Gastroesophageal sphincter (tissue), 4 donors: ENCODE results near the gene EIF2D. TPM values are rescaled to one million over a fixed set of nuclear protein-coding genes. Genes with fewer than 3 reads are reported as not detected.
A peak's percentile ranks its signal among the peaks of the same experiment; 100 is the strongest.
"Not testable (repeated sequence)": the region's sequence is repeated elsewhere in the genome, so short reads cannot be mapped to it uniquely, and the experiment has no call there.

Source experiments
- ATAC-seq: fragments of 150-250 bp; one replicate; pipeline ENCODE4 v1.9.1; 2016; ENCODE audit warnings: mild to moderate bottlenecking, moderate library complexity
- H3K27ac ChIP-seq, 4 donors: fragments of 200-600 bp; sonication (generic) in 3 of 4; 1 replicate in 3 of 4; 2 replicates in 1 of 4; pipeline ENCODE4 v1.5.1; 2016 to 2019
- H3K27me3 ChIP-seq: fragments of 200-600 bp; sonication (generic); one replicate; pipeline ENCODE4 v1.5.1; 2019
- H3K36me3 ChIP-seq, 2 donors: fragments of 200-600 bp; sonication (generic); one replicate each; pipeline ENCODE4 v1.5.1; 2019; ENCODE audit warnings: control low read depth in 1 of 2
- H3K4me1 ChIP-seq, 3 donors: fragments of 200-600 bp; sonication (generic); 1 replicate in 2 of 3; 2 replicates in 1 of 3; pipeline ENCODE4 v1.5.1; 2016 to 2019; ENCODE audit warnings: control low read depth in 2 of 3
- H3K4me3 ChIP-seq, 2 donors: fragments of 200-600 bp; sonication (generic); one replicate each; pipeline ENCODE4 v1.5.1; 2019; ENCODE audit warnings: mild to moderate bottlenecking in 1 of 2, moderate library complexity in 1 of 2
- H3K9me3 ChIP-seq, 3 donors: fragments of 200-600 bp; sonication (generic); one replicate each; pipeline ENCODE4 v1.5.1; 2017 to 2019; ENCODE audit warnings: control low read depth in 2 of 3
- EP300 ChIP-seq: sonication (generic); formaldehyde crosslinking; IDR thresholded peaks from one replicate; pipeline ENCODE4 v1.6.1; 2017; ENCODE audit warnings: antibody characterized with exemption, mild to moderate bottlenecking
- POLR2A ChIP-seq, 2 donors: fragments of 450-650 bp; IDR thresholded peaks; one replicate each; pipeline ENCODE4 v1.6.1; 2017; ENCODE audit warnings: antibody characterized with exemption in 2 of 2, mild to moderate bottlenecking in 2 of 2, moderate library complexity in 1 of 2
- POLR2AphosphoS5 ChIP-seq: sonication (generic); formaldehyde crosslinking; IDR thresholded peaks from one replicate; pipeline ENCODE4 v1.6.1; 2017; ENCODE audit warnings: antibody characterized with exemption
- whole genome bisulfite sequencing, 2 donors: methylation state at CpG; one replicate each; pipeline ENCODE4 v1.1.5; 2018; ENCODE audit warnings: low coverage in 1 of 2; 5-methylcytosine and 5-hydroxymethylcytosine counted together
- total RNA-seq, 4 donors: library from RNA; depleted of rRNA; stranded (reverse); fragments of >200 nt; gene quantifications; one replicate each; pipeline ENCODE4 v1.1.0, GENCODE V29; 2016
- TF ChIP-seq, protein P1 (sequence below), 4 experiments: fragments of 200-600 bp in 2 of 4; fragments of 450-650 bp in 2 of 4; sonication (generic) in 1 of 4; IDR thresholded peaks; one replicate each; pipeline ENCODE4 v1.5.1; 2017 to 2019; ENCODE audit warnings: antibody characterized with exemption in 4 of 4, mild to moderate bottlenecking in 2 of 4, moderate library complexity in 2 of 4

EIF2D gene
- total RNA-seq, 4 donors from 2014 or later: 43.7 to 60.1 (median 52.6) TPM

DNA sequence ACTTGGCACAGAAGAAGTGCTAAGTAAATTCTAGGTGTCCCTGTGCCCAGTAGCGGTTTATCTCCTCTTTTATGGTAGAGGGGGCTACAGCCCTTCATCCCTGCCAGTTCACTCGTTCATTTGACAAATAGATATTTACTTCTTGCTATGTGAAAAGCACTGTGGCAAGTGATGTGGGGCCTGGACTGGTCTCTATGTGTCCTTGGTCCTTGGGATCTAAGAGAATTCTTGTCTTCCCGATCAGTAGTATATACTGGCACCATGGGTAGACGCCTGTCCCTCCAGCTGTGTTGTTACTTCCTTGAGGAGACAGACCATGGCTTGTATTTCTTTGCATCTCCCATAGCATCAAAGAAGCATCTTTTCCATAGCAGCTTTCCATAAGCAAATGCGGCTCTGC, 29.7 kb downstream of the EIF2D start:
- 75 to 81% methylated on average over 2 to 5 of the region's 5 CpGs for WGBS, 2 donors
- TF ChIP-seq, protein P1, sequence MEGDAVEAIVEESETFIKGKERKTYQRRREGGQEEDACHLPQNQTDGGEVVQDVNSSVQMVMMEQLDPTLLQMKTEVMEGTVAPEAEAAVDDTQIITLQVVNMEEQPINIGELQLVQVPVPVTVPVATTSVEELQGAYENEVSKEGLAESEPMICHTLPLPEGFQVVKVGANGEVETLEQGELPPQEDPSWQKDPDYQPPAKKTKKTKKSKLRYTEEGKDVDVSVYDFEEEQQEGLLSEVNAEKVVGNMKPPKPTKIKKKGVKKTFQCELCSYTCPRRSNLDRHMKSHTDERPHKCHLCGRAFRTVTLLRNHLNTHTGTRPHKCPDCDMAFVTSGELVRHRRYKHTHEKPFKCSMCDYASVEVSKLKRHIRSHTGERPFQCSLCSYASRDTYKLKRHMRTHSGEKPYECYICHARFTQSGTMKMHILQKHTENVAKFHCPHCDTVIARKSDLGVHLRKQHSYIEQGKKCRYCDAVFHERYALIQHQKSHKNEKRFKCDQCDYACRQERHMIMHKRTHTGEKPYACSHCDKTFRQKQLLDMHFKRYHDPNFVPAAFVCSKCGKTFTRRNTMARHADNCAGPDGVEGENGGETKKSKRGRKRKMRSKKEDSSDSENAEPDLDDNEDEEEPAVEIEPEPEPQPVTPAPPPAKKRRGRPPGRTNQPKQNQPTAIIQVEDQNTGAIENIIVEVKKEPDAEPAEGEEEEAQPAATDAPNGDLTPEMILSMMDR (IDR thresholded peaks at IDR 0.05): no peak
- TF ChIP-seq POLR2A (IDR thresholded peaks at IDR 0.05): no peak
- no peak for TF ChIP-seq EP300
- no peak for TF ChIP-seq POLR2AphosphoS5
- Histone ChIP-seq H3K27me3 (no peaks in the 10 kb centered on the region), H3K9me3 (no peaks in the 10 kb centered on the region), H3K4me1 (peaks cover 0 to 18% (median 0%) of the 10 kb centered on the region in 3 donors), H3K36me3 (peaks cover 0 to 42% of the 10 kb centered on the region in 2 donors), H3K27ac (no peak overlapping the region), H3K4me3 (no peak overlapping the region)
- ATAC-seq: no peak

- Histone ChIP-seq H3K27ac (no peak overlapping the region), H3K4me1 (peaks cover 0 to 13% (median 0%) of the 10 kb centered on the region in 3 donors), H3K9me3 (no peaks in the 10 kb centered on the region), H3K36me3 (peaks cover 0 to 32% of the 10 kb centered on the region in 2 donors), H3K4me3 (no peak overlapping the region), H3K27me3 (no peaks in the 10 kb centered on the region)
- ATAC-seq: no peak
- TF ChIP-seq POLR2A (IDR thresholded peaks at IDR 0.05) (no peak), EP300 (no peak)
- WGBS, 2 donors: 31 to 47% methylated on average over 3 to 4 of the region's 10 CpGs
Observed at GRCh38 chr1:206581571-206581981, 30.7 kb downstream of the EIF2D start.

DNA sequence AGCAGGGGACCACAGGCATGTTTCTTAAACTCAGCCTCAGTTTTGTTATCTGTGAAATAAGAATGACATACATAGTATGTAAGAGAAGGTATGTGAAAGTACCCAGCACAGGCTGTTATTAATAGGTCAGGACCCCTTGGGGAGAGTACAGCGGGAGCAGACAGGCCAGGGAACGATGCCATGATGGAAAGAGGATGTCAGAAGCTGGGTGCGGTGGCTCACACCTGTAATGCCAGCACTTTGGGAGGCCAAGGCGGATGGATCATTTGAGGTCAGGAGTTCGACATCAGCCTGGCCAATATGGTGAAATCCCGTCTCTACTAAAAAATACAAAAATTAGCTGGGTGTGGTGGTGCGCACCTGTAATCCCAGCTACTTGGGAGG, 31.2 kb downstream of the EIF2D start:
- not testable (repeated sequence) for H3K27me3 ChIP-seq, ATAC-seq, H3K4me3 ChIP-seq, H3K27ac ChIP-seq, H3K9me3 ChIP-seq
- H3K36me3 ChIP-seq: peaks cover 0 to 27% of the 10 kb centered on the region in 2 donors
- peaks cover 0 to 13% (median 1%) of the 10 kb centered on the region in 3 donors for H3K4me1 ChIP-seq
- WGBS, 2 donors: 80 to 82% methylated on average over 2 to 7 of the region's 7 CpGs

DNA sequence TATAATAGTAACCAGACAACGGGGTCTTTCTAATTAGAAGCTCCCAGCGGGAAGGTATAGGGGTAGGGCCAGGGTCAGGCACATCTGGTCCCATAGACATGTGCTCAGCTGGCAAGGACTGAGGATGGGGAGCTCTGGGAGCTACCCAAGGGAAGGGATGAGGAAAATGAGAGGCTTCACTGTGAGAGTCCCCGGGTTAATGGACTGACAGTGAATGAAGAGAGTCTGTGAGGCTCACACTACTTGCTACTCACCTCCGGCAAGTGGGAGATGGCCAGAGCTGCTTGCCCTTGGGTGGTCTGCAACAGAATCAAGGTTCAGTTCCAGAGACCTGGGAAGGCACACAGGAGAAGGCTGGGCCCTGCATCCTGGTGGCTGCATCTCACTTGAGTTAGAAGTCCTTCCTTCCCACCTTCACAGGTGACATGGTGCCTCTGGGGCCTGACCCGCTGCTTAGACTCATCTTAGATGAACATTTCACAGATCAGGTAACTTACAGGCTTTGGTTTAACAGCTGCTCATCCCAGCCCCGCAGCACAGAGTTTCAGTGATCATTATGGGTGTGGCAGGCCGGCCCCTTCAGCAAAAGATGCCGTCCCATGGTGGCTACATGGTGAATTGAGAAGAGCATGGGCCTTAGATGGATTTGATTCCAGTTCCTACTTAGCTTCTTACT, 31.7 kb downstream of the EIF2D start:
- Histone ChIP-seq H3K27ac (peak overlapping the region in 3 of 4 donors; percentile 12 to 46 (median 44)), H3K4me1 (peaks cover 0 to 18% (median 2%) of the 10 kb centered on the region in 3 donors), H3K9me3 (no peaks in the 10 kb centered on the region), H3K4me3 (no peak overlapping the region), H3K36me3 (peaks cover 0 to 22% of the 10 kb centered on the region in 2 donors), H3K27me3 (no peaks in the 10 kb centered on the region)
- TF ChIP-seq POLR2A (IDR thresholded peaks at IDR 0.05) (no peak), POLR2AphosphoS5 (no peak), EP300 (no peak)
- TF ChIP-seq, protein P1 (IDR thresholded peaks at IDR 0.05): no peak
- no peak for ATAC-seq
- WGBS, 2 donors: 90 to 93% methylated on average over 2 to 3 of the region's 8 CpGs

- ATAC-seq: peak; percentile 51
- Histone ChIP-seq H3K9me3 (no peaks in the 10 kb centered on the region), H3K4me1 (peaks cover 0 to 21% (median 2%) of the 10 kb centered on the region in 3 donors), H3K4me3 (no peak overlapping the region), H3K27ac (peak overlapping the region in 1 of 4 donors; percentile 44), H3K27me3 (no peaks in the 10 kb centered on the region), H3K36me3 (peaks cover 0 to 15% of the 10 kb centered on the region in 2 donors)
- TF ChIP-seq, protein P1 (IDR thresholded peaks at IDR 0.05): no peak
- TF ChIP-seq POLR2AphosphoS5: no peak
- no peak for TF ChIP-seq EP300
- TF ChIP-seq POLR2A (IDR thresholded peaks at IDR 0.05): no peak
- WGBS, 2 donors: 66 to 93% methylated on average over 3 to 6 of the region's 11 CpGs
Observed at GRCh38 chr1:206579747-206580437, 32.4 kb downstream of the EIF2D start.

GRCh38 chr1:206578978-206579374, 33.3 kb downstream of the EIF2D start:
- TF ChIP-seq POLR2AphosphoS5 (no peak), EP300 (no peak), POLR2A (IDR thresholded peaks at IDR 0.05) (no peak)
- TF ChIP-seq, protein P1 (IDR thresholded peaks at IDR 0.05): no peak
- no peak overlapping the region for H3K27ac ChIP-seq
- H3K27me3 ChIP-seq: no peaks in the 10 kb centered on the region
- no peaks in the 10 kb centered on the region for H3K9me3 ChIP-seq
- no peak overlapping the region for H3K4me3 ChIP-seq
- H3K36me3 ChIP-seq: peaks cover 0 to 6% of the 10 kb centered on the region in 2 donors
- peaks cover 0 to 21% (median 2%) of the 10 kb centered on the region in 3 donors for H3K4me1 ChIP-seq
- 77 to 83% methylated on average over 2 to 3 of the region's 4 CpGs for WGBS, 2 donors
- ATAC-seq: no peak
